Erythroblast (primary cell): ENCODE measurements around the gene STRN.

ENCODE experiments used
- GATA1 ChIP-seq: IDR thresholded peaks from 2 replicates; pipeline ENCODE4 v1.6.1; 2011; ENCODE audit warnings: low read depth, mild to moderate bottlenecking, control low read depth, low read length, moderate library complexity
- POLR2A ChIP-seq: IDR thresholded peaks from 2 replicates; pipeline ENCODE4 v1.6.1; 2011; ENCODE audit warnings: mild to moderate bottlenecking, low read length

- TF ChIP-seq POLR2A (no peak), GATA1 (no peak)
Observed at GRCh38 chr2:36798724-36799123, 167.6 kb downstream of the STRN start.
